ENCODE measurements around the gene LMNTD2. TPM values are rescaled to one million over a fixed set of nuclear protein-coding genes. Genes with fewer than 3 reads are reported as not detected.

The LMNTD2 gene
- total and polyA plus RNA-seq, 2 of the 13 experiments (the other 11 are each of a cell fraction or from before 2014, with no cell fraction given): 1.1 to 3.1 TPM

- peak; percentile 18; the same call in 1 of the 2 replicates for TF ChIP-seq WIZ (CRISPR knock-in tag; IDR thresholded peaks at IDR 0.05)
- TF ChIP-seq ZIK1 (CRISPR knock-in tag; IDR thresholded peaks at IDR 0.05; ENCODE audit: borderline replicate concordance, low read depth): peak; percentile 75
- no peak for TF ChIP-seq E2F5 (CRISPR knock-in tag; conservative IDR thresholded peaks at IDR 0.05)
- peak; percentile 85 for TF ChIP-seq ZNF766 (CRISPR knock-in tag; IDR thresholded peaks at IDR 0.05; ENCODE audit: borderline replicate concordance)
- TF ChIP-seq IRX3 (CRISPR knock-in tag; IDR thresholded peaks at IDR 0.05; ENCODE audit: borderline replicate concordance, low read depth): no peak
- peak; percentile 57; the same call in 1 of the 2 replicates for TF ChIP-seq MEF2D (CRISPR knock-in tag; IDR thresholded peaks at IDR 0.05)
- no peak for TF ChIP-seq REL (CRISPR knock-in tag; conservative IDR thresholded peaks at IDR 0.05)
- TF ChIP-seq ZNF10 (CRISPR knock-in tag; IDR thresholded peaks at IDR 0.05; ENCODE audit: borderline replicate concordance, low read depth): no peak
- TF ChIP-seq ZNF850 (CRISPR knock-in tag; conservative IDR thresholded peaks at IDR 0.05): no peak
- TF ChIP-seq, protein P1, sequence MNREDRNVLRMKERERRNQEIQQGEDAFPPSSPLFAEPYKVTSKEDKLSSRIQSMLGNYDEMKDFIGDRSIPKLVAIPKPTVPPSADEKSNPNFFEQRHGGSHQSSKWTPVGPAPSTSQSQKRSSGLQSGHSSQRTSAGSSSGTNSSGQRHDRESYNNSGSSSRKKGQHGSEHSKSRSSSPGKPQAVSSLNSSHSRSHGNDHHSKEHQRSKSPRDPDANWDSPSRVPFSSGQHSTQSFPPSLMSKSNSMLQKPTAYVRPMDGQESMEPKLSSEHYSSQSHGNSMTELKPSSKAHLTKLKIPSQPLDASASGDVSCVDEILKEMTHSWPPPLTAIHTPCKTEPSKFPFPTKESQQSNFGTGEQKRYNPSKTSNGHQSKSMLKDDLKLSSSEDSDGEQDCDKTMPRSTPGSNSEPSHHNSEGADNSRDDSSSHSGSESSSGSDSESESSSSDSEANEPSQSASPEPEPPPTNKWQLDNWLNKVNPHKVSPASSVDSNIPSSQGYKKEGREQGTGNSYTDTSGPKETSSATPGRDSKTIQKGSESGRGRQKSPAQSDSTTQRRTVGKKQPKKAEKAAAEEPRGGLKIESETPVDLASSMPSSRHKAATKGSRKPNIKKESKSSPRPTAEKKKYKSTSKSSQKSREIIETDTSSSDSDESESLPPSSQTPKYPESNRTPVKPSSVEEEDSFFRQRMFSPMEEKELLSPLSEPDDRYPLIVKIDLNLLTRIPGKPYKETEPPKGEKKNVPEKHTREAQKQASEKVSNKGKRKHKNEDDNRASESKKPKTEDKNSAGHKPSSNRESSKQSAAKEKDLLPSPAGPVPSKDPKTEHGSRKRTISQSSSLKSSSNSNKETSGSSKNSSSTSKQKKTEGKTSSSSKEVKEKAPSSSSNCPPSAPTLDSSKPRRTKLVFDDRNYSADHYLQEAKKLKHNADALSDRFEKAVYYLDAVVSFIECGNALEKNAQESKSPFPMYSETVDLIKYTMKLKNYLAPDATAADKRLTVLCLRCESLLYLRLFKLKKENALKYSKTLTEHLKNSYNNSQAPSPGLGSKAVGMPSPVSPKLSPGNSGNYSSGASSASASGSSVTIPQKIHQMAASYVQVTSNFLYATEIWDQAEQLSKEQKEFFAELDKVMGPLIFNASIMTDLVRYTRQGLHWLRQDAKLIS (CRISPR knock-in tag; IDR thresholded peaks at IDR 0.05): no peak
- no peak; the same call in 1 of the 2 replicates for TF ChIP-seq ZNF724P (CRISPR knock-in tag; IDR thresholded peaks at IDR 0.05; ENCODE audit: borderline replicate concordance)
- 0 out of 2 replicates have a peak, but pooled peaks have one; percentile 10 for TF ChIP-seq THRA (CRISPR knock-in tag; IDR thresholded peaks at IDR 0.05; ENCODE audit: borderline replicate concordance)
- no peak for TF ChIP-seq ZNF737 (CRISPR knock-in tag; IDR thresholded peaks at IDR 0.05; ENCODE audit: borderline replicate concordance)
- TF ChIP-seq SNRNP70 (IDR thresholded peaks at IDR 0.05; ENCODE audit: low read depth, low read length): no peak
- no peak for TF ChIP-seq ATF5 (CRISPR knock-in tag; IDR thresholded peaks at IDR 0.05; ENCODE audit: low read depth)
- peak; percentile 93 for TF ChIP-seq TGIF2 (CRISPR knock-in tag; IDR thresholded peaks at IDR 0.05)
- TF ChIP-seq, protein P2, sequence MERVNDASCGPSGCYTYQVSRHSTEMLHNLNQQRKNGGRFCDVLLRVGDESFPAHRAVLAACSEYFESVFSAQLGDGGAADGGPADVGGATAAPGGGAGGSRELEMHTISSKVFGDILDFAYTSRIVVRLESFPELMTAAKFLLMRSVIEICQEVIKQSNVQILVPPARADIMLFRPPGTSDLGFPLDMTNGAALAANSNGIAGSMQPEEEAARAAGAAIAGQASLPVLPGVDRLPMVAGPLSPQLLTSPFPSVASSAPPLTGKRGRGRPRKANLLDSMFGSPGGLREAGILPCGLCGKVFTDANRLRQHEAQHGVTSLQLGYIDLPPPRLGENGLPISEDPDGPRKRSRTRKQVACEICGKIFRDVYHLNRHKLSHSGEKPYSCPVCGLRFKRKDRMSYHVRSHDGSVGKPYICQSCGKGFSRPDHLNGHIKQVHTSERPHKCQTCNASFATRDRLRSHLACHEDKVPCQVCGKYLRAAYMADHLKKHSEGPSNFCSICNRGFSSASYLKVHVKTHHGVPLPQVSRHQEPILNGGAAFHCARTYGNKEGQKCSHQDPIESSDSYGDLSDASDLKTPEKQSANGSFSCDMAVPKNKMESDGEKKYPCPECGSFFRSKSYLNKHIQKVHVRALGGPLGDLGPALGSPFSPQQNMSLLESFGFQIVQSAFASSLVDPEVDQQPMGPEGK (CRISPR knock-in tag; IDR thresholded peaks at IDR 0.05): peak; percentile 39
Observed at GRCh38 chr11:506238-506994, 54.1 kb downstream of the LMNTD2 start (continued).

Data from HepG2 (cell line).